Keratinocyte (primary cell): Measurements from ENCODE around the gene FAM83E. TPM values are rescaled to one million over a fixed set of nuclear protein-coding genes. Genes with fewer than 3 reads are reported as not detected.

Source experiments
- DNase-seq: peaks from one replicate; pipeline ENCODE4 v3.0.0-alpha.2; 2011; ENCODE audit warnings: low read depth, missing footprints, low spot score
- FAIRE-seq: peaks from 2 replicates; lab custom pipeline; 2011; peaks lifted over from hg19 to GRCh38; lab: Jason Lieb, UNC
- H2AFZ ChIP-seq: 2 replicates; pipeline ENCODE4 v1.6.0; 2012; ENCODE audit warnings: low read length, control low read depth, inconsistent platforms; ENCODE audit not compliant: control insufficient read depth
- H3K27ac ChIP-seq: 2 replicates; pipeline ENCODE4 v1.5.1; 2011; ENCODE audit warnings: low read length; ENCODE audit not compliant: control insufficient read depth, insufficient read depth
- H3K27me3 ChIP-seq: 3 replicates; pipeline ENCODE4 v1.6.0; 2011; ENCODE audit warnings: low read length; ENCODE audit not compliant: control insufficient read depth, insufficient read depth; ENCODE audit errors: extremely low read depth
- H3K36me3 ChIP-seq, 2 experiments: 2 replicates in 1 of 2; 3 replicates in 1 of 2; pipeline ENCODE4 v1.5.1; 2011; ENCODE audit warnings: low read length in 2 of 2, mild to moderate bottlenecking in 1 of 2; ENCODE audit not compliant: control insufficient read depth in 2 of 2, insufficient read depth in 2 of 2; ENCODE audit errors: extremely low read depth in 1 of 2
- H3K4me1 ChIP-seq: 3 replicates; pipeline ENCODE4 v1.5.1; 2011; ENCODE audit warnings: low read length; ENCODE audit not compliant: control insufficient read depth, insufficient read depth; ENCODE audit errors: extremely low read depth
- H3K4me2 ChIP-seq: 3 replicates; pipeline ENCODE4 v1.6.0; 2011; ENCODE audit warnings: low read depth, low read length; ENCODE audit not compliant: control insufficient read depth, insufficient read depth; ENCODE audit errors: extremely low read depth
- H3K4me3 ChIP-seq, 3 experiments: fragments of 200-600 bp in 1 of 3; sonication (generic) in 1 of 3; 2 replicates in 2 of 3; 3 replicates in 1 of 3; pipeline ENCODE4 v1.5.1; 2011 to 2016; ENCODE audit warnings: low read length in 3 of 3, mild to moderate bottlenecking in 3 of 3, control low read depth in 2 of 3, inconsistent platforms in 1 of 3, low read depth in 1 of 3, mixed read lengths in 1 of 3, mixed run types in 1 of 3, moderate library complexity in 1 of 3; ENCODE audit not compliant: control insufficient read depth in 2 of 3, insufficient read depth in 2 of 3; ENCODE audit errors: extremely low read depth in 1 of 3
- H3K79me2 ChIP-seq: 2 replicates; pipeline ENCODE4 v1.6.0; 2012; ENCODE audit warnings: low read length; ENCODE audit not compliant: control insufficient read depth, insufficient read depth
- H3K9ac ChIP-seq: 3 replicates; pipeline ENCODE4 v1.6.0; 2011; ENCODE audit warnings: low read length; ENCODE audit not compliant: control insufficient read depth, insufficient read depth; ENCODE audit errors: extremely low read depth
- H3K9me1 ChIP-seq: 3 replicates; pipeline ENCODE4 v1.6.0; 2011; ENCODE audit warnings: low read length; ENCODE audit not compliant: control insufficient read depth, insufficient read depth; ENCODE audit errors: extremely low read depth
- H3K9me3 ChIP-seq: 2 replicates; pipeline ENCODE4 v1.5.1; 2012; ENCODE audit warnings: low read depth, low read length; ENCODE audit not compliant: control insufficient read depth
- H4K20me1 ChIP-seq: 3 replicates; pipeline ENCODE4 v1.6.0; 2011; ENCODE audit warnings: low read length; ENCODE audit not compliant: control insufficient read depth, insufficient read depth; ENCODE audit errors: extremely low read depth
- CTCF ChIP-seq, 3 experiments: IDR thresholded peaks in 1 of 3; conservative IDR thresholded peaks in 1 of 3; optimal IDR thresholded peaks in 1 of 3; 2 replicates in 2 of 3; 3 replicates in 1 of 3; pipeline versions ENCODE3 to v1.5.1; 2011; ENCODE audit warnings: low read length in 3 of 3, mild to moderate bottlenecking in 3 of 3, moderate library complexity in 2 of 3, control low read depth in 1 of 3, inconsistent platforms in 1 of 3; ENCODE audit not compliant: insufficient read depth in 2 of 3; ENCODE audit errors: extremely low read depth in 1 of 3
- EZH2 ChIP-seq: IDR thresholded peaks from one replicate; pipeline ENCODE4 v1.6.1; 2012; ENCODE audit warnings: inconsistent platforms, mild to moderate bottlenecking, low read length, moderate library complexity
- dilution Hi-C: fragments of 300-500 bp; cut with MboI; formaldehyde crosslinking; loops from one replicate; pipeline ENCODE4 v1.7.0; 2020; ENCODE audit warnings: low sequenced_read_pairs; ENCODE audit not compliant: extremely low pct_ligation_motif_present
- polyA plus RNA-seq, 5 experiments: library from polyadenylated mRNA; depleted of rRNA in 3 of 5; stranded (reverse) in 3 of 5; stranded (forward) in 1 of 5; unstranded in 1 of 5; fragments of >200 nt; gene quantifications; 1 replicate in 1 of 5; 2 replicates in 3 of 5; 3 replicates in 1 of 5; pipeline versions ENCODE4 v1.2.1 to v1.2.3, GENCODE V29; 2011 to 2012; ENCODE audit warnings: missing spikeins in 2 of 5, low read depth in 1 of 5, low replicate concordance in 1 of 5

FAM83E gene
- polyA plus RNA-seq, 1 donor (not counting 4 experiments of a cell fraction or from before 2014, with no cell fraction given): 0.17 TPM

- H3K9me1 ChIP-seq: no peaks in the 10 kb centered on the region
- H3K4me3 ChIP-seq: peak overlapping the region; percentile 7 to 73 (median 66)
- H3K9me3 ChIP-seq: no peaks in the 10 kb centered on the region
- H3K27me3 ChIP-seq: no peaks in the 10 kb centered on the region
- TF ChIP-seq CTCF (optimal IDR thresholded peaks at IDR 0.05 in 1 of 3, IDR thresholded peaks at IDR 0.05 in 1 of 3, conservative IDR thresholded peaks at IDR 0.05 in 1 of 3; ENCODE audit: extremely low read depth in 1 of 3, insufficient read depth in 2 of 3, low read length in 3 of 3) (no peak), EZH2 (no peak)
- peak overlapping the region; percentile 78 for H3K27ac ChIP-seq
- no peaks in the 10 kb centered on the region for H4K20me1 ChIP-seq
- H3K4me2 ChIP-seq: peak overlapping the region; percentile 98
- FAIRE-seq (peak; percentile 17), DNase-seq (no peak)
- peak overlapping the region; percentile 78 for H3K9ac ChIP-seq
- H3K4me1 ChIP-seq: peaks cover 23% of the 10 kb centered on the region
- peak overlapping the region; percentile 93 for H2AFZ ChIP-seq
- dilution Hi-C loops: no loop called here
- peaks cover 6% of the 10 kb centered on the region for H3K79me2 ChIP-seq
- peaks cover 1 to 4% of the 10 kb centered on the region in 2 experiments for H3K36me3 ChIP-seq
These were observed 8.7 kb upstream of the FAM83E start for GRCh38 chr19:48623556-48624066.

- FAIRE-seq: no peak
- peak overlapping the region; percentile 82 for H2AFZ ChIP-seq
These were observed 5.1 kb upstream of the FAM83E start for GRCh38 chr19:48619692-48620585.

More at GRCh38 chr19:48619692-48620585, 5.1 kb upstream of the FAM83E start:
- peaks cover 5% of the 10 kb centered on the region for H3K9me1 ChIP-seq
- dilution Hi-C loops: no loop called here
- H4K20me1 ChIP-seq: peaks cover 32% of the 10 kb centered on the region
- peak overlapping the region; percentile 88 for H3K27ac ChIP-seq
- DNase-seq: no peak
- TF ChIP-seq CTCF (optimal IDR thresholded peaks at IDR 0.05 in 1 of 3, IDR thresholded peaks at IDR 0.05 in 1 of 3, conservative IDR thresholded peaks at IDR 0.05 in 1 of 3; ENCODE audit: extremely low read depth in 1 of 3, insufficient read depth in 2 of 3, low read length in 3 of 3) (peak in 1 of 3 experiments; percentile 3), EZH2 (no peak)
- peaks cover 46% of the 10 kb centered on the region for H3K4me1 ChIP-seq
- peaks cover 20 to 38% of the 10 kb centered on the region in 2 experiments for H3K36me3 ChIP-seq
- peak overlapping the region; percentile 83 to 91 (median 87) for H3K4me3 ChIP-seq
- H3K9ac ChIP-seq: peak overlapping the region; percentile 98
- no peaks in the 10 kb centered on the region for H3K27me3 ChIP-seq
- peaks cover 39% of the 10 kb centered on the region for H3K79me2 ChIP-seq
- H3K9me3 ChIP-seq: no peaks in the 10 kb centered on the region
- H3K4me2 ChIP-seq: peak overlapping the region; percentile 85
